ENCODE results near the gene ITGA2B.
"Not testable (repeated sequence)": the region's sequence is repeated elsewhere in the genome, so short reads cannot be mapped to it uniquely, and the experiment has no call there.

The ITGA2B gene

DNA sequence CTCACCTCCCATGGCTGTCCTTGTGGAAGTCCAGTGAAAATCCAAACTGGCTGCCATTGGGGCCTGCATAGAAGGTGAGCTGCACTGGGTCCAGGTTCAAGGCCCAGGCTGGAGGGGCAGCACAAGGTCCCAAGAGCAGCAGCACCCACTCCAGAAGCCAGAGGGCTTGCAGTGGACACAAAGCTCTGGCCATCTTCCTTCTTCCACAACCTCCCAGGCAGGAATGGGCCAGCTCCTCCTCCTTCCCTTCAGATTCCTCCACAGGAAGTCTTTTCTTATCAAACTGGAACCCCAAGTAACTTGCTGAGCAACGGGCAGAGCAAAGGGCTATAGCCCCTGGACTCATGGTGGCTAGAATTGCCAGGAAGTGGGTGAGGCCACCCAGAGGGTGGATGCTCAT, at the start of gene ITGA2B:
TSS of gene ITGA2B (minus strand) at position 369 of the 400 bp plus-strand sequence. CDS start at position 193, 176 bp downstream.
- DNase-seq = no peak

DNA sequence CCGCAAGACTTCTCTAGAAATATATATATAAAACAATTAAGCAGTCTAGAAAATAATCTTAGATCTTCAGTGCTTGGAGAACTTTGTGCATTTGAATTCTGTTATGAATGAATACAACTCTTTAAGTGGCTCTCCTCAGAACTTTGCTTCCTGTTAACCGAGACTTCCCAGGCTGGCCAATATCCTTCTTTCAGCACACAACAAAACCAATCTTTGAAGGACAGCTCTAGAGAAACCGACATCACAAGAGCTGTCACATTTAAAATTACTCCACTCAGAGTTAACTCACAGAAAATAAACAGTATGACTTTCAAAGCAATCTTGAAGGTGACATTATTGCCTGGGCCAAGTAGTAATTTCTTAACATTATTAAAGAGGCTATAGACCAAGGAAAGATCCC, 49.7 kb upstream of the ITGA2B start:
- no peak for DNase-seq

DNA sequence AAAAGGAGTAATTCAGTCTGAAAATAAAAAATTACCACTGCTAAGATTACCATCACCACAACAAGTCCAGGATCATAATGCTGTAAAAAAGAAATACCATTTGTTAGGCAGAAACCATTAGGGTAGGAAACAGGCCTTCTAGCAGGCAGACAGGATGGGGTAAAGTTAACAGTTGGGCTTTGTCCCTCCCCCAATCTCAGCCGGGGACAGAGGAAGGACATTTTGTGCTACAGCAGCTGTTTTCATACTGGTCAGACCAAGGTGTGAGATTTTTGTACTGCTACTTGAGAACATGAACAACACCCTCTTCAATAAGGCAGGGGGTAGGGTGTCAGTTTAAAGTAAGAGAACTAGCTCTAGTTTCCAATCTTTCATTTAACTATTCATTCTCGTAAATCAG, 49.2 kb upstream of the ITGA2B start:
- DNase-seq = no peak

DNA sequence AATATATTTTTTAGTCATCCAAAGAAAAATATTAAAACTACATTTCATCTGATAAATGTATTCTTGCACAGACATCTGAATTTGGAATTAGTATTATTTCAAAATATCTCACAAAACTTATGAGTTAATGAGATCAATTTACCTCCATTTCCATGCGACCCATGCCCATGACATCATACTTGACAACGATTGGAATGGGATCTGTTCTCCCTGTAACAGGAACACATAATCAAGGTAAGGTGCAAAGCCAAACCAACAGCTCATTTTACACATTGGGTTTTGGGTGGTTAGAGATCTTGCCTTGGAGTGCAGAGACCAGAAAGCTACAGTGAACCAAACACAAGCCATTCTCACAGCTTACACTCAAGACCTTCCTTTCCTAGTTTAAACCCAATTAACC, 46.9 kb upstream of the ITGA2B start:
- no peak for DNase-seq

DNA sequence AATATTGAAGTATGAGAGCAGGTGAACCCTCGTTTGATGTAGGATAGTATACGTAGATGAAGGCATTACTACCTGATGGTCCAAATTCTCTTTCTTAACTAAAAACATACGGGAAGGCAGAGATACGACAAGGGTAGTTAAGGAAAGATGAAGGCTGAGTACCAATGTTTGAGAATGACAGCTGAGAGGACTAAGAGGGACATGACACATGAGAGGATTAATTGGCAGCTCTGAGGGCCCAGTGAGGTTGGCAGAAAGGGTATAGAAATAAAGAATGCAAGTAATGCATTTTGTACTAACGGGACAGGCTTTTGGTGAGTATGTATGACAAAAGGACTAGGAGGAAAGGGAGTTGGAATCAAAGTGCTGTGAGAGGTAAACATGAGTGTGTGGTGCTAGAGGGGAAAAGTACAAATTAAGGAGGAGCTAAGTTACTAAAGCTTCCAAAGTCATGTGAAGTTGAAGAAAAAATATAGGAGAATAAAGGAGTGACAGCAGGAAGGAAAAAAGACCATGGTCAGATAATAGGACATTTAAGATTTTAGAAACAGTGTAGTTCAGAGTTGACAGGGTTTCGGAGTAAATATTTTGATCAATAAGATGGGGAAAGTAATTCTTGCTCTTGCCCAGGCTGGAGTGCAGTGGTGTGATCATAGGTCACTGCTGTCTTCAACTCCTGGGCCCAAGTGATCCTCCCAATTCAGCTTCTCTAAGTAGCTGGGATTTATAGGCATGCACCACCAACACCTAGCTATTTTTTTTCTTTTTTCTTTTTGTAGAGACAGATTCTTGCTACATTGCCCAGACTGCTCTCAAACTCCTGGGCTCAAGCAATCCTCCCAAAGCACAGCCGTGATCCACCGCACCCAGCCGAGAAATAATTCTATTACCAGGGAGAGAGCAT, 43.1 kb upstream of the ITGA2B start:
- DNase-seq = no peak

DNA sequence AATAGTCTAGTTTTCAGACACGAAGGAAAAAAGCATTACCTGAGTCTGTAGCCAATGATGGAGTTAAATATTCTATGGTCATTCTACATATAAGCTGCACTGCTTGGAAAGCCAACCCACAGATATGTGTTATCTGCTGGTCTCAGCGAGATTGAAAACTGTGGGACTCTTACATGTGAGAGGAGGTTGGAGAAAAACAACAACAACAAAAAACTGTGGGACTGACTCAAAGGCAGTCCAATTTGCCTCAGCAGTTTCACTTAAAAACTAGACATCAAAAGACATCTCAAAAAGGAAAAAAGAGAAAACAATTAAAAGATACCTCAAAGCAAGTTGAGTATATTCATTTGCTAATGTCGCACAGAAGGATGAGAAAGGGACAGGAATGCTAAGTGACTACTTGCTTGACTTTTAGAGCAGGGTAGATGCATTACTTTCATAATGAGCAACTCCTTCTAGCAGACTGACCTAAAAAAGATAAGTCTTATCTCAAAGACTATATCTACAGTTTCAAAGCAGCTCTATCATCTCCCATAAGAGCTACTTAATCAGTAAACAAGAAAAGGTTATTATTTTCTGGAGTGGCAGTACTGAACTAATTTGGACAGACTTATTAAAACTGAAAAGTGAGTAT, 35.5 kb upstream of the ITGA2B start:
- DNase-seq = no peak

DNA sequence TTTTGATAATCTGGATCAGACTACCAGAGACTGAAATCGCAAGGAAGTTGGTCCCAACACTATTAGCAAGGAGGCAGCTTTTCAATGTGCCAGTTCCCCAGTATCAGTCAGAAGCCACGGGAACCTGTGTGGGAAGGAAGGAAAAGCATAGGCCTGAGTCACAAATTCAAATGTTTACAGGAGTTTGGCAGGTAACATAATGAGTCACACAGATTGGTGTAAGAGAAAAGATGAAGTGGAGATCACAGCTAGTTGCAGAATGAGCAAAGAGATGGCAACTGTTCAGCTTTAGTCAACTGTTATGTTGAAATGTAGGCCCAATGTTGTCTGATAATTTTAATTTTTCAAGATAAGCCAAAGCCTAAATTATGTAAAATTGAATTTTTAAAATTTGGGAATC, 28.1 kb upstream of the ITGA2B start:
- DNase-seq = peak; percentile 12

DNA sequence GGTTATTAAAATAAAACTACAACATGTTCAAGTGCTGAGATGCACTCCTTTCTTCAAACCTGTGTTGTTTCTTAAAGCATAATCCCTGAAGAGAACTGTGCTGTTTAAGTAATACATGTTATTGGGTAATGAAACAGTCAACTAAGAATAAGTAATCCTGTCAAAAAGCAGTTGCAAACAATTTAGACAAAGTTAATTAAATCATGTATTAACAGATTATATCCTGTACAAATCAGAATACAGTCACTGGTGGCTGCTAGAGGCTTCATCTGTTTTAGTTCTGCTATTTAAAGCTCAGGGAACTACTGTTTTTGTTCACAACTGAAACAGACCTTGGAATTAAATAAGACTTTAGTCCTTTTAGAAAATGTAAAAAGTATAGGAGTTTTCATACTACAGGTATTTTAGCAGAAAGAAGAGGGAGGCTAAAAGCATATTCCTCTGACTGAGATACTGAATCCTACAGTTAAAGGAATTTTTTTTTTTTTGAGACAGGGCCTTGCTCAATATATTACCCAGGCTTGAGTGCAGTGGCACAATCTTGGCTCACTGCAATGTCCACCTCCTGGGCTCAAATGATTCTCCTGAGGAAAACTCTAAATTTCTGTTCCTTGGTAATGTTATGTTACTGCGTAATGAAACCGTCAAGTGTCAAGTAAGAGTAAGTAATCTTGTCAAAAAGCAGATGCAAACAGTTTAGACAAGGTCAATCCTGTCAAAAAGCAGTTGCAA, 27.3 kb upstream of the ITGA2B start:
- no peak for DNase-seq

DNA sequence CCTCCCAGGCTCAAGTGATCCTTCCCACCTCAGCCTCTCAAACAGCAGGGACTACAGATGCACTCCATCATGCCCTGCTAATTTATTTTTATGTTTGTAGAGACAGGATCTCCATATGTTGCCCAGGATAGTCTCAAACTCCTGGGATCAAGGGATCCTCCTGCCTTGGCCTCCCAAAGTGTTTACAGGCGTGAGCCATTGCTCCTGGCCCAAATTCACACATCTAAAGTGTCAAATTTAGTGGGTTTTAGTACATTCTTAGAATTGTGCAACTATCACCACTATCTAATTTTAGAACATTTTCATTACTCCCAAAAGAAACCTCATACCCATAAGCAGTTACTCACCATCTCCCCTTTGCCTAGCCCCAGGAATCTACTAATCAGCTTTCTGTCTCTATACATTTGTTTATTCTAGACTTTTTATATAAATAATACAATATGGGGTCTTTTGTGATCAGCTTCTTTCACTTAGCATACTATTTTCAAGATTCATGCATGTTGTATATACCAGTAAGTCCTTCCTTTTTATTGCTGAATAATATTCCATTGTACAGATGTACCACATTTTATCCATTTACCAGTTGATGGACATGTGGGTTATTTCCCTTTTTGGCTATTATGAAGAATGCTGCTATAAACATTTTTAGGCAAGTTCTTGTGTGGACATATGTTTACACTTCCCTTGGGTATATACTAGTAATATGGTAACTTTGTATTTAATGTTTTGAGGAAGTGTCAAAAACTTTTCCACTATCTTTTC, 25.1 kb upstream of the ITGA2B start:
- DNase-seq = peak; percentile 32

DNA sequence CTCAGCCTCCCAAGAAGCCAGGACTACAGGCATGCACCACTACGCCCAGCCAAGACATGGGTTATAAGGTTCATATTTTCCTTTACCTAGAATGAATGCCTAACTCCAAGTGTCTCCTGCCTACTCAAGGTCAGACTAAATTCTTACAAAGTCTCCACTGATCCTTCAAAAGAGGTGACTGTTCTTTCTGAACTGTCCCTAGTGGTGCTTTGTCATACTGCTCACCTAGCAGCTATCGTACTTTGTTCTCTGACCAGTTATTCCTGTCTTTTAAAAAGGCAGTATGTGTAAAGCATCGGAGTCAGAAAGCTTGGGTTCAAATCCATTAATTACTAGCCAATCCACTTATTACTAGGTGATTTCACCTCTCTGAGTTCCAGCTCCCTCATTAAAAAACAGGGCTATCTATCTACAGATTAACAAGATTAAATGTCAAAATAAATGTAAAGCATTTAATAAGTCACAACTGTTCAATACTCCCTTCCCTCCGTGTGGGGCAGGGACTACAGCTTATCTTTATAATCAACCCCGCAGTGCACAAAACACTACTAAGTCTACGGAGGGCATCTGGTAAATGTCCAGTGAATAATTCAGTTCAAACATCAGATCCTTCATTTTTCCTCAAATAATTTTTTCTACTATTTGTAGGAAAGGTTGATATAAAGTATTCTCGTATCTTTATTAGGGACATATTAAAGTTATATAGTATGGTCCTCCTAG, 20.0 kb upstream of the ITGA2B start:
- no peak for DNase-seq

DNA sequence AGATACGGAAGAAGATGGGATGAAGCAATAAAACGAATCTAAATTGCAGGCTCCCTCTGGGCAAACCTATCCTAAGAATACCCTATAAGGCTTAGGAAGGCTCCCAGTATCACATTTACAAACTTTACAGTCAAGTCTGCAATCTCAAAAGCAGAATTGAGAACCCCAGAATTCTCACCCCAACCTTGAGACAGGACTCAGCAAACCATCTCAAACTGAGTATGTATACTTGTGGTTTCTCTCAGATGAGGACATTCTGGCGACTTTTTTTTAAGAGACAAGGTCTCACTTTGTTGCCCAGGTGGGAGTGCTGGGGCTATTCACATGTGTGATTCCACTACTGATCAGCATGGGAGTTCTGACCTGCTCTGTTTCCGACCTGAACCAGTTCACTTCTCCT, 19.3 kb upstream of the ITGA2B start:
- DNase-seq = no peak

DNA sequence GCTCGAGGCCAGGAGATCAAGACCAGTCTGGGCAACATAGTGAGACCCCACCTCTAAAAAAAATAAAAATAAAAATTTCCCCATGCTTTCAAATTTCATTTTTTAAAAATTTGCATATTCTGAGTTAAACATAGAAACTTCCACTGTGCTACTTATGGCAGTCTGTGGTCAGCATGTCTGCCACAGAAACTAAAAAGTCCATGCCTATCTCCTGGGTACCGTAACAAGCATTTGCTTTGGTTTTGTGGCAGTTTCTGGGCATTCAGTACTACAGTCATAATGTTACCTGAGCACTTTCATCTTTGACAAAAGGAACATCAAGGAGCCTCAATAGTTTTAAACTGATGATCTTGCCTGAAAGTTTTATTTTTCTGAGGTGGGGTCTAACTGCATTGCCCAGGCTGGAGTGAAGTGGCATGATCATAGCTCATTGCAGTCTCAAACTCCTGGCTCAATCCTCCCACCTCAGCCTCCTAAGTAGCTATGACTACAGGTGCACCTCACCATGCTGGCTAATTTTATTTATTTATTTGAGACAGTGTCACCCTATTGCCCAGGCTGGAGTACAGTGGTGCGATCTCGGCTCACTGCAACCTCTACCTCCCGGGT, 13.2 kb upstream of the ITGA2B start:
- no peak for DNase-seq

DNA sequence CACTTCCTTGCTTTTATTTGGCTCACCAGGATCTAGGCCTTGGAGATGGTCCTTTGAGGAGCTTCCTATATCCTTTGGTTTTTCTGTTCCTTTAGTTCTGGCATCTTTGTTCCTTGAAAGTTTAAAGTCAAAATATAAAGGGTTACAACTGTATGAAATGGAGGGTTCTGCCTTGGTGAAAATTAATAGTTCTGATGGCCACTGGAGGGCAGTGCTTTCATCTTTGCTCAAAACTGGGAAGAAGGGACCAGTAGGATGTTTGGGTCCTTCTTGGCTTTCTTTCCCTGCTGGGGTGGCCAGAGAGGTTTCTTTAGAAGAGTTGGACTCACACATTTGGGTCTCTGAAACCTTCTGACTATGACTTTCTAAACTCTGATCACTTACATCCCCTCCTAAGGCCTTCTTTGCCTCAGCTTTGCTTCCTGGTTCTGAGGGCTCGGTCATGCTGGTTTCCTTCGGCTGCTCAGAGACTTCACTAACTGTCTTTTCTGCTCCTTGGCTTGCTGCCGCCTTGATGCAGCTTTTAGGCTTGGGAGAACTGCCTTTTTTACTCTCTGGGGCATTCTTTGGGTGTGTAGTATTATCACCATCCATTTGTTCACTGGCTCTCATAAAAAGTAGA, 10.9 kb upstream of the ITGA2B start:
- DNase-seq = peak; percentile 25

DNA sequence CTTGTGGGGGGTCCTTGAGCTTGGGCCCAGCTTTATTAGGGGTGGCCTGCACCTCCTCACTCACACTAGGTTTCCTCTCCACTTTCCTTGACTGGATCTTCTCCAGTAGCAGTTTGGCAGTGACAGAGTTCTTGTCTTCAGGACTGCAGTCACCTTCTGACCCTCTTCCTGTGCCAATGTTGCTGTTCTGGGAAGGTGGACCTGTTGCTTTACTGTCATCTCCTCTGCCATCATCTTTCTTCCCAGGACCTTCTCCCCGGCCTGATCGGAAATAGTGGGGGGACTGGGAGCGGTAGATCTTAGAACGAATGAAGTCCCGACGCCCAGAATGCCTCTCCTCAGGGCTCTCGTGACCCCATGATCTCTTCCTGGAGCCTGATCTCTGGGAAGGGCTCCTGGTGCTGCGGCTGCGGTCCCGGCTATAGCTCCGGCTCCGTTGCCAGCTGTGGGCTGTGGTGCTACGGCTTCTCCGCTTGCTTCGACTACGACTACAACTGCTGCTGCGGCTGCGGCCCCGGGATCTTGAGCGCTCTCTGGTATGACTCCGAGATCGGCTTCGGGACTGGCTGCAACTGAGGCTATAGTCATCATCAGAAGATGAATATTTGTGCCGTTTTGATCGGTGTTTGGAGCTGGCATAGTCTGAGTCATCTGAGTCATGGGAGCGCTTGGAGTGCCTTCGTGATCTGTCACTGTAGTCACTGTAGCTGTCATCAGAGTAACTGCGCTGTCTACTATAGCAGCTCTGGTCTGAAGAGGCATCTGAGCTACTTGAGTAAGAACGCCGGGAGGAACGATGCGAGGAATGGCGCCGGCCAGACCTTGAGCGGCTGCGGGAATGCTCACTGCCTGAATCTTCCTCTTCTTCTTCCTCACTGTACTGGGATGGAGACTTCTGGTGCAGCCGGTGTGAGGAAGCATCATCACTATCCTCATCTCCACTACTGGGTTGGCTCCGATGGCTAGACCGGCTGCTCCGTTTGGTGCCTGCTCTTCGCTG, 9.5 kb upstream of the ITGA2B start:
- DNase-seq = no peak

DNA sequence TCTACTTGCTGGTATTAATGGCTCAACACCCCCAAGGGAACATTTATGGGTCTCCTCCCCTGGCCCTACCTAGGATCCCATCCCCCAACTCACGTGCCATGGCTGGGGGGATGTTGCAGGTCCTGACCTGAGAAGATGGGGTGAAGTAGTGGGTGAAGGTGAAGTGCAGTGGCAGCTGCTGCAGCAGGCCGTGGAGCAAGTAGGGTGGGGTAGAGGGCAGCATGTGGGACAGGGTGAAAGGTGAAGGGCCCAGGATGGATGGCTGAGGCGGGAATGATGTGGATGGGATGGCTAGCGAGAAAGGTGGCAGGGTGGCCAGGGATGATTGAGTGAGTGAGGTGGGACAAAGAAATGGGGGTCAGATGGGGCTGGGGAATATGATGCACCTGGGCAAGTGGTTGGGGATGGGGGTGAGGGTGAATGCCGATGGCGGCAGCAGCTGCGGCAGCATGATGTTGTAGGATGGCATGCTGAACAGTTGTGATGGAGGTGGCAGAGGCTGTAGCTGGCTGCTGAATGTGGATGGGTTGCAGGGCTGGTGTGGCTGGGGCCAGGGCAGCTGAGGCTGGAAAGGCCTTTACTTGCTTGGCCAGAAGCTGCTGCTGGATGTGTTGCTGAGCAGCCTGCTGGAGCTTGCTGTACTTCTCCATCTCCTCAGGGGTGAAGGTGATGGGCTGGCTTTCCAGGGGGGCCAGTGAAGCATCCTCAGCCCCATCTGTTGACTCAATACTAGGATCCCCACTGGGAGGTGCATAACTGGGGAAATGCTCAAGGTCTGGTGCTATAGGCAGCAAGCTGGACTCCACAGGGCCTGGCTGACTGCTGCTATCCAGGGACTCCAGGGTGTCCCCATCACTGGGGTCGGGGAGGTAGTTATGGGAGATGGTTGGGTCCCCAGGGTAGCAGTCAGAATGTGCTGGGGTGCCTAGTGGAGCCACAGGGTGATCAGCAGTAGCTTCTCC, 8.3 kb upstream of the ITGA2B start:
- DNase-seq = no peak

DNA sequence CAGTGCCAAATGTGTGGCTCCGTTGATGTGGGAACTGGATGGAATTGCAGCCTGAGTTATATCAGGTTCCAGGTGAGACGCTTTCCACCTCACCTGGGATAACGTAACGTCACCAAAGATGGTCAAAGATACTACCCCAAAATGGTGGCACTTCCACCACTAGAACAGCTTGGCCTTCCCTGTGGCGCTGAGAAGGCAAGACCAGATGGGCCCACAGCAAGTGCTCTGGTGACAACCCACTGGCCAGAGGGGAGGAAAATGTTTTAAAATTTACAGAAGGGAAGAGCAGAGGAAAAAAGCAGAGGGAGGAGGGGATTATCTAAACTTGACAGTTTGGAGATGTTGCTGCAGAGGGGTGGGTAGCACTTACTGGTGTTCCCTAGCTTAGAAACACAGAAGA, 7.5 kb upstream of the ITGA2B start:
- DNase-seq = no peak

DNA sequence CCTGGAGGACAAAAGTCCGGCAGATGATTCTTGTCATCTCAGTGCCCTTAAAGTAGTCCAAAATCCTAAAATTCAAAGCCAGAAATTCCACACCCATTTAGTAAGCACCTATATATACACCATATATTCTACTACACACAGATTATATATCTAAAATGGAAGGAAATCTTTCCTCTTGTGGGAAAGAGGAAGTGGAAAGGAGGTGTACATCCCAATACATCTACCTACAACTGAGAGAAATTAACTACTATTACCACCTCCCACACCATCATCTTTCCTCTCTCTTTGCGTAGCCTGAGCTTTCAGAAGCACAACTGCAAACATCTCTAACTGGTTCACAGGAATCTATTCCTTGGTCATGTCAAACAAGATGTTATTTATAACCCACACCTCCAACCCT, 5.4 kb upstream of the ITGA2B start:
- no peak for DNase-seq

DNA sequence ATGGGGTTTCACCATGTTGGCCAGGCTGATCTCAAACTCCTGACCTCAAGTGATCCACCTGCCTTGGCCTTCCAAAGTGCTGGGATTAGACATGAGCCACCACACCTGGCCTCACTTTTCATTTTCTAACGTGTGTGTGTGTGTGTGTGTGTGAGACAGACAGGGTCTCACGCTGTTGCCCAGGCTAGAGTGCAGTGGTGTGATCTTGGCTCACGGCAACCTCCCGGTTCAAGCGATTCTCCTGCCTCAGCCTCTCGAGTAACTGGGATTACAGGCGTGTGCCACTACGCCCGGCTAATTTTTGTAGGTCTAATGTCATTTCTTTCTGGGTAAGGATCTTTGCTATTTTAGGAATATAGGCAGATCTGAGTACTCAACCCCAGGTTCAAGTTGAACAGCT, 4.7 kb upstream of the ITGA2B start:
- not testable (repeated sequence) for DNase-seq
